ENCODE results near the gene CDK14. TPM values are rescaled to one million over a fixed set of nuclear protein-coding genes. Genes with fewer than 3 reads are reported as not detected.

Gene CDK14
- total RNA-seq, 6 donors from 2014 or later, result 21.7 to 53.4 (median 37.1) TPM

- H3K36me3 ChIP-seq, result no peaks in the 10 kb centered on the region
- H3K27me3 ChIP-seq, result no peaks in the 10 kb centered on the region
- DNase-seq (no peak), ATAC-seq (ENCODE audit: low FRiP score in 2 of 2) (no peak)
- H3K9me3 ChIP-seq, result no peaks in the 10 kb centered on the region
- no peak overlapping the region for H3K27ac ChIP-seq
- TF ChIP-seq POLR2AphosphoS5 (IDR thresholded peaks at IDR 0.05), result no peak
- TF ChIP-seq POLR2A (IDR thresholded peaks at IDR 0.05), result no peak
- no peak for TF ChIP-seq CTCF (IDR thresholded peaks at IDR 0.05)
- no peak for TF ChIP-seq EP300 (IDR thresholded peaks at IDR 0.05)
- H3K4me3 ChIP-seq, result no peak overlapping the region
- no peaks in the 10 kb centered on the region for H3K4me1 ChIP-seq
- 61 to 71% methylated on average over 8 of the region's 8 CpGs for WGBS, 2 donors
Measured at GRCh38 chr7:91233212-91233611, 637.1 kb downstream of the CDK14 start.

DNA sequence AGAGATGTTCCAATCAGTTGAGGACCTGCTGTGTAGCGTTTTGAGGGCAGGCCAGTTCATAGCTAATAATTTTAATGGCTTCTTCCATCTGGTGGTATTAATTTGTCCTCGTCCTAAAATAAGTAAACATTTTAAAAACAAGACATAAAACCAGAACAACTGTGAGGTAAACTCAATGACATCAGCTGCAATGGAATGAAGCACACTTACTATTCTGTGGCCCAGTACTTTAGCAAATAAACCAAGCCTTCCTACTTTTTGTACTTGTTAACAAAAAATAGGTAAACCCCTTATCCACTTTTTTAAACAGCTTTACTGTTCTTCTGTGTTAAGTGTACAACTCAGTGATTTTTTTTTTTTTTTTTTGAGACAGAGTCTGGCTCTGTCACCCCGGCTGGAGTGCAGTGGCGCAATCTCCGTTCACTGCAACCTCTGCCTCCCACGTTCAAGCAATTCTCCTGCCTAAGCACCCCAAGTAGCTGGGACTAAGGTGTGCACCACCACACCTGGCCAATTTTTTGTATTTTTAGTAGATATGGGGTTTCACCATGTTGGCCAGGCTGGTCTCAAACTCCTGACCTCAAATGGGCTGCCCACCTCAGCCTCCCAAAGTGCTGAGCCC is 639.2 kb downstream of the CDK14 start:
- 65 to 74% methylated on average over 5 to 6 of the region's 6 CpGs for WGBS, 2 donors
- ATAC-seq (ENCODE audit: low FRiP score in 2 of 2), result no peak
- no peaks in the 10 kb centered on the region for H3K27me3 ChIP-seq
- H3K36me3 ChIP-seq, result no peaks in the 10 kb centered on the region
- TF ChIP-seq EP300 (IDR thresholded peaks at IDR 0.05), result no peak
- no peak for TF ChIP-seq CTCF (IDR thresholded peaks at IDR 0.05)
- no peak for TF ChIP-seq POLR2AphosphoS5 (IDR thresholded peaks at IDR 0.05)
- TF ChIP-seq POLR2A (IDR thresholded peaks at IDR 0.05), result no peak
- H3K27ac ChIP-seq, result no peak overlapping the region
- no peaks in the 10 kb centered on the region for H3K9me3 ChIP-seq
- no peak overlapping the region for H3K4me3 ChIP-seq
- peak in 1 of 2 donors; percentile 41 for DNase-seq
- peaks cover 0 to 17% (median 14%) of the 10 kb centered on the region in 4 donors for H3K4me1 ChIP-seq

GRCh38 chr7:91239171-91239604 is 643.1 kb downstream of the CDK14 start:
- ATAC-seq (ENCODE audit: low FRiP score in 2 of 2), result peak; percentile 49 to 56
- no peak overlapping the region for H3K4me3 ChIP-seq
- H3K9me3 ChIP-seq, result no peaks in the 10 kb centered on the region
- WGBS, 2 donors, result 46% methylated on average over 2 of the region's 2 CpGs; no CpG with 5 or more reads in 1 of the 2 donors
- H3K4me1 ChIP-seq, result peaks cover 0 to 26% (median 16%) of the 10 kb centered on the region in 4 donors
- peak overlapping the region in 1 of 4 donors; percentile 39 for H3K27ac ChIP-seq
- H3K27me3 ChIP-seq, result no peaks in the 10 kb centered on the region
- TF ChIP-seq POLR2A (IDR thresholded peaks at IDR 0.05) (no peak), CTCF (IDR thresholded peaks at IDR 0.05) (no peak)
- no peaks in the 10 kb centered on the region for H3K36me3 ChIP-seq
- no peak for DNase-seq

DNA sequence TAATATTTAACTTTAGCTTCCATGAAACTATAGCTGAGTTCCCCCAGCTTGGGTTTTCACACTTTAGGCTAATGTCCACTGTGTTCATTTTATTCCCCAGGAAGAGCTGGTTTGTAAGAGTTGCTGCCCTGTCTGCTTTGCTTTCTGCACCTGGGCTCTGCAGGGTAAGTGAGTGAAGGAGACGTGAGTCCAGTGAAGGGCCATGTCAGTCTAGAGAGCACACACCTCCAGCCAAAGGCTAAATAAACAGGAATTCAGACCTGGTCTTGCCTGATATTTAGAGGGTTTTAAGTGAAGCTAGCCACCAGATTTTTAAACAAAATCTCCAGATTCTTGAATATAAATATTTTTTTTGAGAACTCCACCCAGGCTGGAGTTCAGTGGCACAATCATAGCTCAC is 643.7 kb downstream of the CDK14 start:
- peak overlapping the region in 3 of 4 donors; percentile 54 to 76 (median 71) for H3K27ac ChIP-seq
- WGBS, 2 donors, result 43 to 70% methylated on average over 1 of the region's 1 CpG

More for the DNA sequence above, 643.7 kb downstream of the CDK14 start:
- TF ChIP-seq POLR2A (IDR thresholded peaks at IDR 0.05) (no peak), POLR2AphosphoS5 (IDR thresholded peaks at IDR 0.05) (no peak), CTCF (IDR thresholded peaks at IDR 0.05) (no peak), EP300 (IDR thresholded peaks at IDR 0.05) (no peak)
- no peaks in the 10 kb centered on the region for H3K36me3 ChIP-seq
- H3K4me1 ChIP-seq, result peaks cover 0 to 26% (median 16%) of the 10 kb centered on the region in 4 donors
- DNase-seq (peak in 1 of 2 donors; percentile 36), ATAC-seq (ENCODE audit: low FRiP score in 2 of 2) (no peak)
- H3K27me3 ChIP-seq, result no peaks in the 10 kb centered on the region
- H3K4me3 ChIP-seq, result no peak overlapping the region
- H3K9me3 ChIP-seq, result no peaks in the 10 kb centered on the region

All from upper lobe of left lung (tissue), 6 donors.